HG03460 (cell line): Measurements from ENCODE around the gene PLCB1.

ENCODE experiments used
- ATAC-seq: cut with Tn5 transposase; IDR thresholded peaks from one replicate; pipeline ENCODE4 v1.9.1; 2021; ENCODE audit not compliant: unreplicated experiment

The PLCB1 gene

DNA sequence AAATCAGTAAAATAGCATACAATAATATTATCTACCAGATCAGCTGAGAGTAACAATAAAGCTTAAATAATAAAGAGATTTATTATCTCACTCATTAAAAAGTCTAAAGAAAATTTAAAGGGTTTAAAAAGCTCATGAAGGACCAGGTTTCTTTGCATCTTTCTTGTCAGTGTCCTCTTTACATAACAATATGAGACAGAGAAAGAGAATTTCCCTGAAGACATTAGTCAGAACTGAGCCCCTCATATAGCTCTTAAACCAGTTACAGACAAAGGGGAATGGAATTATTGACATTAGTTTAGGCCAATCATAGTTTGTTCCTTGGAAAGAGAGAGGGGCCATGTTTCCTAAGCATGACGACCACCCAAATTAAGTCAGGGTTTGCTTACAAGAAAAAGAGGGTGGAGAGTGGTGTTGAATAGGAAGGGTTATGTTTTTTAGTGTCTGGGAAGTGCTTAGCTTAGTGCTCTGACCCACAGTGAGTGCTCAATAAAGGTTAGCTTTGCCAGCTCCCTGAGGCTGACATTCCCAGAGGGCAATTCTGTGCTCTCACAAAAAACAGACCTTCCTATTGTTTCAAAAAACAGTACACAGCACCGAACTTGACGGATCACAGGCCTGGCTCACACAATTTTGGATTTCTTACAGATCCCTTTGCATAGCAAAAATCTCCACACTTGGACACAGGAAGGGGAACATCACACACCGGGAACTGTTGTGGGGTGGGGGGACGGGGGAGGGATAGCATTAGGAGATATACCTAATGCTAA lies 3.6 kb upstream of the PLCB1 start:
- no peak for ATAC-seq

DNA sequence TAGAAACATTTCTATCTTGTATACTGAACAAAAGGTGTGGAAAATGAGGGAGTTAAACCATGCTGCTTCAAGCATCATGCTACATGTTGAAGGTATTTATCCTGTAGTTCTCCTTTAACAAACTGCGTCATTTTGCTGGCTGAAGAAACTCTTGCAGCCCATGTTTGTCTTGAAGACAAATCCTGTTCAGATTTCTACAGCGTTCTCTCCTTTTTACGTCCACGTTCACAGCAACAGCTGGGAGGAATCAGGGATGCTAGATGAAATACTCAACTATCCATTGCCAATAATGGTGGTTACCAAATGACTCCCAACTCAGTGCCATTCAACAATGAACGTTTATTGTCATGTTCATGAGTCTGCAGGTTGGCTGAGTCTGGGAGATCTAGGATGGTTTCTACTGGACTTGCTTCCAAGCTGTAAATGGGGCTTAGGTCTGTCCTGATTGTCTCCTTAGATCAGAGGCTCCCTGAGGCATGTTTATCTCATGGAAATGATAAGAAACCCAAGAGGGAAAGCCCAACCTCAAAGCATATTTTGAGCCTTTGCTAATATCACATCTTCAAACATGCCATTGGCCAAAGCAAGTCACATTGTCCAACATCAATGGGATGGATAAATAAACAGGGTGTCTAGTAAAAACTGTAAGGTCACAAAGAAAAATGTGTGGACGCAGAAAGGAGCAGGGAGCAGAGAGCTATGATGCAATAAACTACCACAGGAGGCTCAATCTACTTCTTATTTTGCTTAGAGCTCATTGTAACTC lies 2.7 kb upstream of the PLCB1 start:
- no peak for ATAC-seq

DNA sequence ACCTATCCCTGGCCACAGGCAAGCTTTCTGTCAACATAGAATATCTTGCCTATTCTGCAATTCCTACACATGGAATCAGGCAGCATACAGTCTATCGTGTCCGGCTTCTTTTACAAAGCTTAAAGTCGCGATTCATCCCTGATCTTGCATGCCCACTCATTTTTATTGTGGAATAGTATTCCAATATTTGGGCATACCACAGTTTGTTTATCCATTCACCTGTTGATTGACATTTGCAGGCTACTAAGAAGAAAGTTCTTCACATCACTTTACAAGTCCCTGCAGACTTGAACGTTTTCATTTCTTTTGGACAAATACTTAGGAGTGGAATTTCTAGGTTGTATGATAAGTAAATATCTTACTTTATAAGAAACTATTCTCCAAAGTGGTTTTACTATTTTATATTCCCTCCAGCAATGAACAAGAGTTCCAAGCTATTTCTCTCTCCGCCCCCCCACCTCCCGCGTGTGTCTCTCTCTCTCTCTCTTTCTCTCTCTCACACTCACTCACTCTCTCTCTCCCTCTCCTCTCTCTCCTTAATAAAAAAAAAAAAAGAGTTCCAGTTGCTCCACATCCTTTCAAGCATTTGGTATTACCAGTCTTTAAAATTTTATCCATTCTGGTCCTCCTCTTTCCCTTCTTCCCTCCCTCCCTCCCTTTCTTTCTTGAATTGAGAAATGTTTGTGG lies 1.1 kb upstream of the PLCB1 start:
- no peak for ATAC-seq

DNA sequence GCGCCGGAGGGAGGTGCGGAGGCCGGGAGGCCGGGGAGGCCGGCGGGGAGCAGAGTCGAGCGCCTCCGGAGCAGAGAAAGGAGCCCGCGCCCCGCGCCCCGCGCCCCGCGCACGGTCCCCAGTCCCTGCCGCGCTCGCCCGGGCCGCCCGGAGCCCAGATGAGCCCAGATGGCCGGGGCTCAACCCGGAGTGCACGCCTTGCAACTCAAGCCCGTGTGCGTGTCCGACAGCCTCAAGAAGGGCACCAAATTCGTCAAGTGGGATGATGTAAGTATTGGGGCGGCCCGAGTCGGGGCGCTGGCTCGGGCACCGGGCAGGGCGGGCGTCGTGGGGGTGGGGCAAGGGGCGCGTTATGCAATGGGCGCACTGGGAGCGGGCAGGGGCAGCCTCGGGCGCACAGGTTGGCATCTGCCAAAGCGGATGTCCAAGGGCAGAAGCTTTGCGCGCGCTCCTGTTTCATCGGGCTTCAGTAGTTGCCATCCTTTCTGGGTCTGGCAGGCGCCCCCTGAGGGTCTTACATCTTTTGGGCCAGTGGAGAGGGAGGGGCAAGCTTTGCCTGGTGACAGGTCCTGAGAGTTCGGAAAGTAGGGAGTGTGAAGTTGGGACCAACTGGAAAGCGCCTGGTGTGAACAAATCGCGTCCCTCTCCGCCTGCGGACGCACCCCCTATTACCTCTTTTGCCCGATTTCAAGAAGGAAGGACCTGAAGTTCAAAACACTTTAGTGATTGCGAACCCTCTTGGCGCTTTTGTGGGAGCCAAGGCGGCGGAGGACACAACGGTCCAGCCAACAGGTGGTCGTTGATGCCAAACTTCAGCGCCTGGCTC lies 631 bp downstream of the PLCB1 start:
- ATAC-seq = no peak

GRCh38 chr20:8133310-8133768 lies 1.3 kb downstream of the PLCB1 start:
- ATAC-seq = no peak

GRCh38 chr20:8133851-8134451 lies 1.9 kb downstream of the PLCB1 start:
- ATAC-seq = no peak

DNA sequence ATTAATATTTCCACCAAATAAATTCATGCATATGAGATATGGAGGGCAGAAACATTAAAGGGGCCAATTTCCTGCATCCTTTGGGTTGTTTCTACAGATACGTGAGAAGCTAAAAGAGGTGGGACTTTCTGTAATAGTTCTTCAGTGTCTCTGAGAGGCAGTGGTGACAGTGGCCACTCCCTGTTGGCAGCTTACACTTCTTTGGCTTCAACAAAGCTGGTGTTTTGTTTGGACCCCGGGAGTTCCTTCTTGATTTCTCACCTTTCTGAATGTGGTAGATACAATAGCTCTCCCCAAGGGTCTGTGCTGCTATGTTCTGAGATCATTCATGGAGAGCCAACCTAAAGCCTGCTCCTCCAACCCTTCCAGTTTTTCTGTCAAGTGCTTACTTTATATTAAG lies 7.8 kb downstream of the PLCB1 start:
- ATAC-seq = no peak

- no peak for ATAC-seq
Measured at GRCh38 chr20:8143474-8143873, 11.4 kb downstream of the PLCB1 start.

DNA sequence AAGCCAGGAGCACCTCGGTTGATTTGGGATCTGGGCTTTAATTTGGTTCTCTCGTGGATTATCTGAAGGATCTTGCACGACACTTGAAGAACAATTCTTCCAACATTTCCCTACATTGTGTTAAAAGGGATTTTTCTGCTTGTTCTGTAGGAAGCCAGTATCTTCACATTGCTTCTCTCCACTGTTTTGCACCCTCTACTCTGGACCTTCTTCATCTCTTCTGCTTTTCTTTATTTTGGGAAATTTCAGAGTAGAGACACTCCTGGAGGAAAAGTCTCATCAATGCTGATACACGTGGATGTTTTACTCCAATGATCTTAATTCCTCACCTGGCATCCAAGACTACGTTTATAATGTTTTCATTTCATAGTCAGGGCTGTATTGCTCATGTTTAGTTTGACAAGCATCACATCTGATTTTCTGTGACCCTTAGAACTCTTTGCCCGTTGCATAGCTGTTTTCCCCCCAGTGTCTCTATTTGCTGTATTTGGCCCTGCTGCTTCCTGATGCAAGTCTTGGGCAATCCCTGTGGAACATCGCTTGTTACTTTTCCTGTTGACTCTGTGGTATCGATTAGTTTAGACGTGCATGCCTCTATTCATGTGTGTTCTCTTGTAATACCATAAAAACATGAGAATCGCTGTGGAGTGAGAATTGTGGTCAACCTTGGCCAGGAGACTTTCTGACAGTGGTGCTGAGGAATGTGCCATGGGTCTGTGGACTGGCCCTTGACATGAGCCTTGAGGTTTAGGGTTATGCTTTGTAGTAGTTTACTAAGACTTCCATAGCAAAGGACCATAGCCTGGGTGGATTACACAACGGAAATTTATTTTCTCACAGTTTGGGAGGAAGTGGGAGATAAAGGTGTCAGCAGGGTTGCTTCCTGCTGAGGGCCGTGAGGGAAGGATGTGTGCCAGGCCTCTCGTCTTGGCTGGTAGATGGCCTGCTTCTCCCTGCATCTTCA lies 12.5 kb downstream of the PLCB1 start:
- no peak for ATAC-seq

DNA sequence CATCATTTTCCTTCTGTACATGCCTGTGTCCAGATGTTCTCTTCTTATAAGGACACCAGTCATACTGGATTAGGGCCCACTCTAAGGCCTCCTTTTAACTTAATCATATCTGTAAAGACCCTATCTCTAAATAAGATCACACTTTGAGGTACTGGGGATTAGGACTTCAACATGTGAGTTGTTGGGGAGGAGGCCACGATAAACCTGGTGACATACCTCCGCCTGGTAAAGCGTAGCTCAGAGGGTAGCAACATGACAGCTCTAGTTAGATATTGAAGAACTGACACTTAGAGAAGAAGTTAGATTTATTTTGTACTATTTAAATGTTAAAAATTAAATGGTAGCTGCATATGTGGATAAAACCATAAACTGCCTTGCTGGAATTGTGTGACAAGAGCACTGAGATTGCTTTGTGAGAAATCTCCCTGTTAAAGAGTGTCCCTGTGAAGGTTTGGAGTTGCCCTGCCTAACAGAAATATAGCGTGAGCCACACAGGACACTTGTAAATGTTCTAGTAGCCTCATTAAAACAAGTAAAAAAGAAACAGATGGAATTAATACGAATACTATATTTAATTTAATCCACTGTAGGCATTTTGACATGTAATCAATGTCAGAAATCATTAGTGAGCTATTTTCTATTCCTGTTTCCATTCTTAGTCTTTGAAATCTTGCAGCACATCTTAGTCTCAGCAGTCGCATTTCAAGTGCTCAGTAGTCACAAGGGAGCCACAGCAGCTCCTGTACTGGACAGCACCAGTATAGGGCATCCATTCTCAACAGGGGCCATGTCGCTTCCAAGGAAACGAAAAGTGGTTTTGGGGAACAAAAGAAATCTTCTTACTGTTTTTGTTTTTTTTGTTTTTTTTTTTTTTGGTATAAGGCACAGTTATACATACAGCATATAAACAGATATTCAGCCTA lies 13.4 kb downstream of the PLCB1 start:
- ATAC-seq = no peak

DNA sequence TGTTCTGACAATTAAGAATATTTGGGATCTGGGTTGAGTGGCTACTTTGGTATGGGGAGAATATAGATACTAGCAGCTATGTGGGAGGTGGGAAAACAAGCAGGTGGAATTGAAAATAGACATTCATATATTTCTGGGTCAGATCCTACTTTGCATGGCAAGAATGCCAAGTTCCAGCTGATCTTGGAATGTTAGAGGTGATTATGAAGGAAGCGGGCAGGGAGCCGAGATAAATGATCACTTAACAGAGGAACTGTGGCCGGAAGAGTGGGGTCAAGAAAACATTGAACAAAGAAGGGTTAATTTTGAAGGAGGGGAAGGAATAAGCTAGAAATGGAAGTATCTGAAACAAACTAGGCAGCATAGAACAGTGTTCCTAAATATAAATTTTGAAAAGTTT lies 15.4 kb downstream of the PLCB1 start:
- no peak for ATAC-seq

DNA sequence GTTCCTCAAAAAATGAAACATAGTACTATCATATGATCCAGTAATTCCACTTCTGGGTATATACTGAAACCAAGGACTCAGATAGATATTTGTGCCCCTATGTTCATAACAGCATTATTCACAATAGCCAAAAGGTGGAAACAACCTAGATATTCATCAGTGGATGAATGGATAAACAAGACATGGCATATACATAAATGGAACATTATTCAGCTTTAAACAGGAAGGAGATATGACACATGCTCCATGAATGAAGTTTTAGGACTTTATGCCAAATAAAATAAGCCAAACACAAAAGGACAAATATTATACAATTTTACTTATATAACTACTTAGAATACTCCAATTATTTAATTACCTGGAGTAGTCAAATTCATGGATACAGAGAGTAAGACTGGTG lies 16.4 kb downstream of the PLCB1 start:
- no peak for ATAC-seq

- no peak for ATAC-seq
Measured at GRCh38 chr20:8150591-8150990, 18.5 kb downstream of the PLCB1 start.

DNA sequence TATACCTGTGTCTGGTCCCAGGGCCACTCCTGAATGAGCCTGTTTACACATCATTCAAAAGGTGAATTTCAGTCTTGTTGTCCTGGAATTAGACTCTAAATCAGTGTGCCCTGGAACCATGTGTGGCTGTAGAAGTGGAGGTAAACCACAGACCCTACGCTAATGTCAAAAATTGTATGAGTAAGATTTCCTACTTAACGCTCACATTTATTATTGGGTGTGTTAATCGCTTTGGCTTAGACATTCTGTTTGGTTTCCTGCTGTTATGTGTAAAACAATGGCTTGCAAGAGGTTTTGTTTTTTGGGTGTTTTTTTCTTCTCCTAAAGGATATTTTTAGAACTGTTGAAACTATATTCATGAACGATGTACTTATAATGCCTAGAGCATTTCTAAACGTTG lies 19.3 kb downstream of the PLCB1 start:
- no peak for ATAC-seq

DNA sequence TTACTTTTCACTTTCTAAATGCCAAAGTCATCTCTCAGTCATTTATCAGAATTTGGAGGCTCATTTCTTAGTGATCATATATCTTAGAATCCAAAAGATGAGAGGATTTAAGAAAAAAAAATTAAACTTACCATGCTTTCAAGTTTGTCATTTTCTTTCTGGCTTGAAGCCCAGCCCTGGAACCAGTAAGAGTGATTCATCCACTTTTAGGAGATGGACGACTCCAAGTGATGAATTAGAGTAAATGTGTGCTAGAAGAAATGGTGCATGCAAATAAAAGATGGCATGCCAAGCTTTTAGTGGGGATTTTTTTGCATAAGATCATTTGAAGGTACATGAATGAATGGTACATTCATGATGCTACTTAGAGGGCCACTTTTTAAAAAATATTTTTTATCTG lies 20.1 kb downstream of the PLCB1 start:
- ATAC-seq = no peak

GRCh38 chr20:8152847-8153246 lies 20.8 kb downstream of the PLCB1 start:
- ATAC-seq = no peak

- ATAC-seq = peak; percentile 68
Measured at GRCh38 chr20:8153281-8153908, 21.3 kb downstream of the PLCB1 start.

- no peak for ATAC-seq
Measured at GRCh38 chr20:8154638-8155037, 22.6 kb downstream of the PLCB1 start.
